ENCODE results near the gene SLC7A6. TPM values are rescaled to one million over a fixed set of nuclear protein-coding genes. Genes with fewer than 3 reads are reported as not detected.

SLC7A6 gene
- polyA plus RNA-seq, 3 donors, result 4.3 to 47.7 (median 5.5) TPM

GRCh38 chr16:68234188-68235107, 29.9 kb upstream of the SLC7A6 start:
- Histone ChIP-seq H3K27ac (ENCODE audit: low read depth in 1 of 2, low read length in 2 of 2) (no peak overlapping the region), H3K9ac (ENCODE audit: insufficient read depth, low read length, poor library complexity, severe bottlenecking) (no peak overlapping the region), H2AFZ (ENCODE audit: insufficient read depth, low read depth, low read length, poor library complexity, severe bottlenecking) (no peak overlapping the region), H3K27me3 (ENCODE audit: control insufficient read depth in 2 of 2, insufficient read depth in 2 of 2, low read length in 2 of 2) (peaks cover 9 to 33% of the 10 kb centered on the region in 2 donors), H3K79me2 (ENCODE audit: insufficient read depth, low read length) (no peaks in the 10 kb centered on the region), H3K36me3 (replicated peaks in 1 of 2; ENCODE audit: control insufficient read depth in 1 of 2, insufficient read depth in 2 of 2, low read length in 2 of 2) (peaks cover 18 to 25% of the 10 kb centered on the region in 2 donors), H3K4me1 (ENCODE audit: control insufficient read depth in 1 of 2, insufficient read depth in 2 of 2, low read length in 2 of 2) (peaks cover 20 to 43% of the 10 kb centered on the region in 2 donors), H3K9me3 (replicated peaks in 1 of 2; ENCODE audit: control insufficient read depth in 1 of 2, insufficient read depth in 1 of 2, low read length in 2 of 2) (no peaks in the 10 kb centered on the region), H3K4me3 (replicated peaks in 1 of 3; ENCODE audit: low read depth in 2 of 3, low read length in 3 of 3) (no peak overlapping the region), H4K20me1 (ENCODE audit: insufficient read depth, low read length) (peaks cover 14% of the 10 kb centered on the region), H3K4me2 (replicated peaks; ENCODE audit: extremely low read depth, low read length, poor library complexity, severe bottlenecking) (no peak overlapping the region)
- H3K36me3 Mint-ChIP-seq, result peaks cover 16 to 25% of the 10 kb centered on the region in 2 donors
- peak overlapping the region in 1 of 2 donors; percentile 43 for H3K4me3 Mint-ChIP-seq
- H3K27ac Mint-ChIP-seq, result no peak overlapping the region
- H3K4me1 Mint-ChIP-seq, result peaks cover 25% of the 10 kb centered on the region
- 71% methylated on average over 7 of the region's 13 CpGs for WGBS (ENCODE audit: insufficient coverage)
- H3K9me3 Mint-ChIP-seq, result peaks cover 0 to 19% (median 4%) of the 10 kb centered on the region in 7 donors
- intact Hi-C loops (cut with micrococcal nuclease), result loop anchor here in 1 of 2 donors (5.0 to 10.0 kb wide), 2 partner anchors 147 to 350 kb away; partner anchors contain the start of genes NFATC3 and NRN1L
- peaks cover 28 to 41% (median 31%) of the 10 kb centered on the region in 3 donors for H3K27me3 Mint-ChIP-seq (ENCODE audit: low read depth in 3 of 3)
- TF ChIP-seq CTCF (IDR thresholded peaks at IDR 0.05), result no peak
- no peak for DNase-seq

- Mint-ChIP-seq H3K4me3 (peak overlapping the region in 1 of 2 donors; percentile 74), H3K9me3 (peaks cover 0 to 19% (median 4%) of the 10 kb centered on the region in 7 donors), H3K27ac (no peak overlapping the region), H3K4me1 (peaks cover 28% of the 10 kb centered on the region), H3K27me3 (ENCODE audit: low read depth in 3 of 3) (peaks cover 28 to 42% (median 31%) of the 10 kb centered on the region in 3 donors), H3K36me3 (peaks cover 10 to 17% of the 10 kb centered on the region in 2 donors)
- H3K36me3 ChIP-seq (replicated peaks in 1 of 2; ENCODE audit: control insufficient read depth in 1 of 2, insufficient read depth in 2 of 2, low read length in 2 of 2), result peaks cover 11 to 17% of the 10 kb centered on the region in 2 donors
- H3K27ac ChIP-seq (ENCODE audit: low read depth in 1 of 2, low read length in 2 of 2), result no peak overlapping the region
- H3K27me3 ChIP-seq (ENCODE audit: control insufficient read depth in 2 of 2, insufficient read depth in 2 of 2, low read length in 2 of 2), result peaks cover 9 to 33% of the 10 kb centered on the region in 2 donors
- H3K4me3 ChIP-seq (replicated peaks in 1 of 3; ENCODE audit: low read depth in 2 of 3, low read length in 3 of 3), result no peak overlapping the region
- H3K9me3 ChIP-seq (replicated peaks in 1 of 2; ENCODE audit: control insufficient read depth in 1 of 2, insufficient read depth in 1 of 2, low read length in 2 of 2), result no peaks in the 10 kb centered on the region
- DNase-seq, result no peak
- H2AFZ ChIP-seq (ENCODE audit: insufficient read depth, low read depth, low read length, poor library complexity, severe bottlenecking), result no peak overlapping the region
- peaks cover 25 to 49% of the 10 kb centered on the region in 2 donors for H3K4me1 ChIP-seq (ENCODE audit: control insufficient read depth in 1 of 2, insufficient read depth in 2 of 2, low read length in 2 of 2)
- no peak for TF ChIP-seq CTCF (IDR thresholded peaks at IDR 0.05)
- no peaks in the 10 kb centered on the region for H3K79me2 ChIP-seq (ENCODE audit: insufficient read depth, low read length)
- H3K4me2 ChIP-seq (replicated peaks; ENCODE audit: extremely low read depth, low read length, poor library complexity, severe bottlenecking), result peak overlapping the region; percentile 84
- no peak overlapping the region for H3K9ac ChIP-seq (ENCODE audit: insufficient read depth, low read length, poor library complexity, severe bottlenecking)
- intact Hi-C loops (cut with micrococcal nuclease), result loop anchor here in 1 of 2 donors (5.0 to 10.0 kb wide), 2 partner anchors 148 to 350 kb away; partner anchors contain the start of genes NFATC3 and NRN1L
- WGBS (ENCODE audit: insufficient coverage), result 77% methylated on average over 73 of the region's 73 CpGs
- H4K20me1 ChIP-seq (ENCODE audit: insufficient read depth, low read length), result peaks cover 6% of the 10 kb centered on the region
Observed at GRCh38 chr16:68235108-68235886, 29.0 kb upstream of the SLC7A6 start.
